Measurements from ENCODE around the gene PPP1R18.

DNA sequence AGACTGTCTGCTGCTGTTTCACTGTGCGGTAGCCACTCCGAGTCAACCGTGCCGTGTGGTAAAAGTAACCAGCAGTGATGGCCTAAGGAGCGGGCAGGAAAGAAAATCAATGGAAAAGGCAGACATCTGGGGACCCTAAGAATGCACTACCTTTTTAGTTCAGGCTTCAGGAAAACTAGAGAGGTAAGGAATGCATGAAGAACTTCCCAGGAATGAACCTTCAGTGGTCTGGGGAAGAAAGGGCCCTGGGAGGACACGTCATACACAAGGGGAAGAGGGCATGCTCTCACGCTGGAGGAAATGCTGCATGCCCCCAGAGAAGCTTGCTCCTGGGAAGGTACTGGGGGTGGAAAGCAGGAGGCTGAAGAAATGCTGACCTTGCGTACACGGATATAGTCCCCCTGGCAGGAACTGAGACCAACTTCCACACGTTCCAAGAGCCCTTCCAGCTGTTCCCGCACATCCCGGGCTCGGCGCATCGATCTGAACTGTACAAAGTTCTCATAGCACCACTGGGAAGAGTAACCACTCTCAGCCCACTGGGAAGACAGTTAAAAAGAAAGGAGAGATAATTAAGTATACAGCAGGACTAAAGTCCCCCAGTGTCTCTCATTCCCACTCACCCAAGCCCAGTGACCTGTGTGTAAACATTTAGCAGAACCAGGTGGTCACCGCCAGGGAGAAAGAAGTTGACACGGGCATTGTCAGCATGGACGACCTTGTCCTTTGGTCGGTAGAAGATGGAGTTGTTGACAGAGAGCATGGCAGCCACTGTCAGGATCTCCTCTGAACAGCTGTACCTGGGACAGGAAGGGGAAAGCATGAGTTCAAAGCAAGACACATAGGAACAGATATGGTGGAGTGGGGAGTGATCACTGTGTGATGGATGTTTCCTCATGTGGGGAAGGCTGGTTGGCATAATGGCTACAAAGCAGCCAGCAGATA is 31.4 kb downstream of the PPP1R18 start:
- TF ChIP-seq, protein P1, sequence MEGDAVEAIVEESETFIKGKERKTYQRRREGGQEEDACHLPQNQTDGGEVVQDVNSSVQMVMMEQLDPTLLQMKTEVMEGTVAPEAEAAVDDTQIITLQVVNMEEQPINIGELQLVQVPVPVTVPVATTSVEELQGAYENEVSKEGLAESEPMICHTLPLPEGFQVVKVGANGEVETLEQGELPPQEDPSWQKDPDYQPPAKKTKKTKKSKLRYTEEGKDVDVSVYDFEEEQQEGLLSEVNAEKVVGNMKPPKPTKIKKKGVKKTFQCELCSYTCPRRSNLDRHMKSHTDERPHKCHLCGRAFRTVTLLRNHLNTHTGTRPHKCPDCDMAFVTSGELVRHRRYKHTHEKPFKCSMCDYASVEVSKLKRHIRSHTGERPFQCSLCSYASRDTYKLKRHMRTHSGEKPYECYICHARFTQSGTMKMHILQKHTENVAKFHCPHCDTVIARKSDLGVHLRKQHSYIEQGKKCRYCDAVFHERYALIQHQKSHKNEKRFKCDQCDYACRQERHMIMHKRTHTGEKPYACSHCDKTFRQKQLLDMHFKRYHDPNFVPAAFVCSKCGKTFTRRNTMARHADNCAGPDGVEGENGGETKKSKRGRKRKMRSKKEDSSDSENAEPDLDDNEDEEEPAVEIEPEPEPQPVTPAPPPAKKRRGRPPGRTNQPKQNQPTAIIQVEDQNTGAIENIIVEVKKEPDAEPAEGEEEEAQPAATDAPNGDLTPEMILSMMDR (IDR thresholded peaks at IDR 0.05), result no peak
- TF ChIP-seq POLR2A (IDR thresholded peaks at IDR 0.05), result no peak
